ENCODE measurements around the gene RDM1.
A peak's percentile ranks its signal among the peaks of the same experiment; 100 is the strongest.

DNA sequence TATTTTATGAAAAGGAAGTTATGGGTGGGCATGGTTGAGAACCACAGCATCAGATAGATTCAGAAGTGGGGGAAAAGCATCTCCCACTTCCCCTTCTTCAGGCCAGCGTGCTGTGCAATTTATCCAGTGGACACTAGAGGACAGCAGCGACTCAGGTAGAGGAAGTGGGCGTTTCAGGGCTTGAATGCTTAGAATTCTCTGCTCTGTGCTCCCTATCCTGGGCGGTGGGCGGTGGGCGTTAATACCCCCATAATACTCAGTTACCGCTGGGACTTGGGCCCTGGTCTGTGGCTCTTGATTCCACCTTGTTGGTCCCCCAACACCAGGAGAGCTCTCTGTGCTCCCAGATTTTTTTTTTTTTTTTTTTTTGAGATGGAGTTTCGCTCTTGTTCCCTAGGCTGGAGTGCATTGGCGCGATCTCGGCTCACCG is 16.6 kb upstream of the RDM1 start:
- TF ChIP-seq, protein P1, sequence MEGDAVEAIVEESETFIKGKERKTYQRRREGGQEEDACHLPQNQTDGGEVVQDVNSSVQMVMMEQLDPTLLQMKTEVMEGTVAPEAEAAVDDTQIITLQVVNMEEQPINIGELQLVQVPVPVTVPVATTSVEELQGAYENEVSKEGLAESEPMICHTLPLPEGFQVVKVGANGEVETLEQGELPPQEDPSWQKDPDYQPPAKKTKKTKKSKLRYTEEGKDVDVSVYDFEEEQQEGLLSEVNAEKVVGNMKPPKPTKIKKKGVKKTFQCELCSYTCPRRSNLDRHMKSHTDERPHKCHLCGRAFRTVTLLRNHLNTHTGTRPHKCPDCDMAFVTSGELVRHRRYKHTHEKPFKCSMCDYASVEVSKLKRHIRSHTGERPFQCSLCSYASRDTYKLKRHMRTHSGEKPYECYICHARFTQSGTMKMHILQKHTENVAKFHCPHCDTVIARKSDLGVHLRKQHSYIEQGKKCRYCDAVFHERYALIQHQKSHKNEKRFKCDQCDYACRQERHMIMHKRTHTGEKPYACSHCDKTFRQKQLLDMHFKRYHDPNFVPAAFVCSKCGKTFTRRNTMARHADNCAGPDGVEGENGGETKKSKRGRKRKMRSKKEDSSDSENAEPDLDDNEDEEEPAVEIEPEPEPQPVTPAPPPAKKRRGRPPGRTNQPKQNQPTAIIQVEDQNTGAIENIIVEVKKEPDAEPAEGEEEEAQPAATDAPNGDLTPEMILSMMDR (IDR thresholded peaks at IDR 0.05; ENCODE audit: insufficient read depth, low read length, poor library complexity, severe bottlenecking): peak; percentile 64
- TF ChIP-seq EZH2phosphoT487 (conservative IDR thresholded peaks at IDR 0.05; ENCODE audit: low read length): no peak

Data from SU-DHL-6 (cell line).